GM15510 (cell line): ENCODE data around the gene EPHA8.

Source experiments
- POLR2A ChIP-seq: IDR thresholded peaks from 3 replicates; pipeline ENCODE4 v1.6.1; 2011; ENCODE audit warnings: borderline replicate concordance; ENCODE audit not compliant: insufficient read length; ENCODE audit errors: extremely low read depth

The EPHA8 gene

GRCh38 chr1:22572818-22573217 lies 9.5 kb downstream of the EPHA8 start:
- TF ChIP-seq POLR2A = no peak

- TF ChIP-seq POLR2A = no peak
Measured at GRCh38 chr1:22573237-22573636, 9.9 kb downstream of the EPHA8 start.

GRCh38 chr1:22575532-22576149 lies 12.4 kb downstream of the EPHA8 start:
- TF ChIP-seq POLR2A = no peak

- no peak for TF ChIP-seq POLR2A
Measured at GRCh38 chr1:22576150-22576544, 12.9 kb downstream of the EPHA8 start.

- no peak for TF ChIP-seq POLR2A
Measured at GRCh38 chr1:22576617-22577016, 13.3 kb downstream of the EPHA8 start.

- no peak for TF ChIP-seq POLR2A
Measured at GRCh38 chr1:22578732-22579361, 15.6 kb downstream of the EPHA8 start.

- TF ChIP-seq POLR2A = no peak
Measured at GRCh38 chr1:22579541-22580155, 16.4 kb downstream of the EPHA8 start.

GRCh38 chr1:22582661-22583635 lies 19.7 kb downstream of the EPHA8 start:
- no peak for TF ChIP-seq POLR2A

- no peak for TF ChIP-seq POLR2A
Measured at GRCh38 chr1:22584001-22584562, 20.8 kb downstream of the EPHA8 start.

- no peak for TF ChIP-seq POLR2A
Measured at GRCh38 chr1:22584970-22585369, 21.7 kb downstream of the EPHA8 start.

GRCh38 chr1:22585471-22585870 lies 22.2 kb downstream of the EPHA8 start:
- no peak for TF ChIP-seq POLR2A

GRCh38 chr1:22586356-22587130 lies 23.3 kb downstream of the EPHA8 start:
- no peak for TF ChIP-seq POLR2A

GRCh38 chr1:22587247-22587646 lies 24.0 kb downstream of the EPHA8 start:
- no peak for TF ChIP-seq POLR2A

- TF ChIP-seq POLR2A = no peak
Measured at GRCh38 chr1:22588899-22589422, 25.7 kb downstream of the EPHA8 start.
